ENCODE measurements around the gene IWS1. TPM values are rescaled to one million over a fixed set of nuclear protein-coding genes. Genes with fewer than 3 reads are reported as not detected.

IWS1 gene
- total RNA-seq, 1 experiment from 2014 or later, result 70.5 TPM

DNA sequence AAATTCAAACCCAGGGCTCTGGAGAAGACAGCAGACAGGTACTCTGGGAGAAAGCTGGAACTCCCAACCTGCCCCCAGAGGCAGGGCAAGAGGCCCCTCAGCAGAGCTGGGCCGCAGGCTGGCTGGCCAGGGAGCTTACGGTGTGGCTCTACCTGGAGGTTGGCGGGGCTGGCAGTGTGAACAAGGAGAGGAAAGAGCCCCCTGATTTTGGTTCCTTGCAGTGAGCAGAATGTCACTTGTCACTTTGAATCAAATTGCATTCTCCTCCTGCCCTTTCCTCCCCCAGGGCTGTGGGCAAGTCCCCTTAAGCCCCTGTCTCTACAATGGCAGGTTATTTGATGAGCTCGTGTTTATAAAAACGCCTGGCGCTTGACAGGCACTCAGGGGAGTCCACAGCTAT is 41.8 kb upstream of the IWS1 start (continued):
- TF ChIP-seq, protein P1, sequence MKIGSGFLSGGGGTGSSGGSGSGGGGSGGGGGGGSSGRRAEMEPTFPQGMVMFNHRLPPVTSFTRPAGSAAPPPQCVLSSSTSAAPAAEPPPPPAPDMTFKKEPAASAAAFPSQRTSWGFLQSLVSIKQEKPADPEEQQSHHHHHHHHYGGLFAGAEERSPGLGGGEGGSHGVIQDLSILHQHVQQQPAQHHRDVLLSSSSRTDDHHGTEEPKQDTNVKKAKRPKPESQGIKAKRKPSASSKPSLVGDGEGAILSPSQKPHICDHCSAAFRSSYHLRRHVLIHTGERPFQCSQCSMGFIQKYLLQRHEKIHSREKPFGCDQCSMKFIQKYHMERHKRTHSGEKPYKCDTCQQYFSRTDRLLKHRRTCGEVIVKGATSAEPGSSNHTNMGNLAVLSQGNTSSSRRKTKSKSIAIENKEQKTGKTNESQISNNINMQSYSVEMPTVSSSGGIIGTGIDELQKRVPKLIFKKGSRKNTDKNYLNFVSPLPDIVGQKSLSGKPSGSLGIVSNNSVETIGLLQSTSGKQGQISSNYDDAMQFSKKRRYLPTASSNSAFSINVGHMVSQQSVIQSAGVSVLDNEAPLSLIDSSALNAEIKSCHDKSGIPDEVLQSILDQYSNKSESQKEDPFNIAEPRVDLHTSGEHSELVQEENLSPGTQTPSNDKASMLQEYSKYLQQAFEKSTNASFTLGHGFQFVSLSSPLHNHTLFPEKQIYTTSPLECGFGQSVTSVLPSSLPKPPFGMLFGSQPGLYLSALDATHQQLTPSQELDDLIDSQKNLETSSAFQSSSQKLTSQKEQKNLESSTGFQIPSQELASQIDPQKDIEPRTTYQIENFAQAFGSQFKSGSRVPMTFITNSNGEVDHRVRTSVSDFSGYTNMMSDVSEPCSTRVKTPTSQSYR (CRISPR knock-in tag; IDR thresholded peaks at IDR 0.05), result no peak

DNA sequence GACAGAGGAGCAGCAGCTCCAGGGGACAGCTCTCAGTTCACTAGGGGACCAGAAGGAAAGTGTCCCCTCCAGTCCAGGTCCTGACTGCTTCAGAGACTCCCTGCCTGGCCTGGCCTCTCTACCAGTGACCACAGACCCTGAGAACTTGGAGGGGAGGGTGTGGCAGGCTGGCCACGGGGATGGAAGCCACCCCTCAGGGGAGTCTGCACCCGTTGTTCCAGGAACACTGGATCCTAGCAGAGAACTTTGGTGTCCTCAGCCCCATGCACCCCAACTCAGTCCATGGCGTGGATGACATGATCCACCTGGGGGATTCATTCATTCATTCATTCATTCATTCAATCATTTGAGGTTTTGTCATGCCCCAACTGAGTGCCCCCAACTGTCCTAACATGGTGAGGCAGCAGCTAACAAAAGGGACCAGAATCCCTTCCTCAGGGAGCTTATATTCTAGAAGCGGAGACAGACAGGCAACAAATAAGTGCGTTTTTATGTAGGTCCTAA is 41.1 kb upstream of the IWS1 start:
- TF ChIP-seq, protein P2, sequence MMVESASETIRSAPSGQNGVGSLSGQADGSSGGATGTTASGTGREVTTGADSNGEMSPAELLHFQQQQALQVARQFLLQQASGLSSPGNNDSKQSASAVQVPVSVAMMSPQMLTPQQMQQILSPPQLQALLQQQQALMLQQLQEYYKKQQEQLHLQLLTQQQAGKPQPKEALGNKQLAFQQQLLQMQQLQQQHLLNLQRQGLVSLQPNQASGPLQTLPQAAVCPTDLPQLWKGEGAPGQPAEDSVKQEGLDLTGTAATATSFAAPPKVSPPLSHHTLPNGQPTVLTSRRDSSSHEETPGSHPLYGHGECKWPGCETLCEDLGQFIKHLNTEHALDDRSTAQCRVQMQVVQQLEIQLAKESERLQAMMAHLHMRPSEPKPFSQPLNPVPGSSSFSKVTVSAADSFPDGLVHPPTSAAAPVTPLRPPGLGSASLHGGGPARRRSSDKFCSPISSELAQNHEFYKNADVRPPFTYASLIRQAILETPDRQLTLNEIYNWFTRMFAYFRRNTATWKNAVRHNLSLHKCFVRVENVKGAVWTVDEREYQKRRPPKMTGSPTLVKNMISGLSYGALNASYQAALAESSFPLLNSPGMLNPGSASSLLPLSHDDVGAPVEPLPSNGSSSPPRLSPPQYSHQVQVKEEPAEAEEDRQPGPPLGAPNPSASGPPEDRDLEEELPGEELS (CRISPR knock-in tag; IDR thresholded peaks at IDR 0.05), result no peak
- no peak for TF ChIP-seq GRHL2 (CRISPR knock-in tag; IDR thresholded peaks at IDR 0.05; ENCODE audit: insufficient replicate concordance, severe bottlenecking)
- no peak for TF ChIP-seq RELA (CRISPR knock-in tag; IDR thresholded peaks at IDR 0.05; ENCODE audit: borderline replicate concordance)
- TF ChIP-seq SOX15 (CRISPR knock-in tag; IDR thresholded peaks at IDR 0.05), result no peak
- TF ChIP-seq, protein P3, sequence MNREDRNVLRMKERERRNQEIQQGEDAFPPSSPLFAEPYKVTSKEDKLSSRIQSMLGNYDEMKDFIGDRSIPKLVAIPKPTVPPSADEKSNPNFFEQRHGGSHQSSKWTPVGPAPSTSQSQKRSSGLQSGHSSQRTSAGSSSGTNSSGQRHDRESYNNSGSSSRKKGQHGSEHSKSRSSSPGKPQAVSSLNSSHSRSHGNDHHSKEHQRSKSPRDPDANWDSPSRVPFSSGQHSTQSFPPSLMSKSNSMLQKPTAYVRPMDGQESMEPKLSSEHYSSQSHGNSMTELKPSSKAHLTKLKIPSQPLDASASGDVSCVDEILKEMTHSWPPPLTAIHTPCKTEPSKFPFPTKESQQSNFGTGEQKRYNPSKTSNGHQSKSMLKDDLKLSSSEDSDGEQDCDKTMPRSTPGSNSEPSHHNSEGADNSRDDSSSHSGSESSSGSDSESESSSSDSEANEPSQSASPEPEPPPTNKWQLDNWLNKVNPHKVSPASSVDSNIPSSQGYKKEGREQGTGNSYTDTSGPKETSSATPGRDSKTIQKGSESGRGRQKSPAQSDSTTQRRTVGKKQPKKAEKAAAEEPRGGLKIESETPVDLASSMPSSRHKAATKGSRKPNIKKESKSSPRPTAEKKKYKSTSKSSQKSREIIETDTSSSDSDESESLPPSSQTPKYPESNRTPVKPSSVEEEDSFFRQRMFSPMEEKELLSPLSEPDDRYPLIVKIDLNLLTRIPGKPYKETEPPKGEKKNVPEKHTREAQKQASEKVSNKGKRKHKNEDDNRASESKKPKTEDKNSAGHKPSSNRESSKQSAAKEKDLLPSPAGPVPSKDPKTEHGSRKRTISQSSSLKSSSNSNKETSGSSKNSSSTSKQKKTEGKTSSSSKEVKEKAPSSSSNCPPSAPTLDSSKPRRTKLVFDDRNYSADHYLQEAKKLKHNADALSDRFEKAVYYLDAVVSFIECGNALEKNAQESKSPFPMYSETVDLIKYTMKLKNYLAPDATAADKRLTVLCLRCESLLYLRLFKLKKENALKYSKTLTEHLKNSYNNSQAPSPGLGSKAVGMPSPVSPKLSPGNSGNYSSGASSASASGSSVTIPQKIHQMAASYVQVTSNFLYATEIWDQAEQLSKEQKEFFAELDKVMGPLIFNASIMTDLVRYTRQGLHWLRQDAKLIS (CRISPR knock-in tag; IDR thresholded peaks at IDR 0.05; ENCODE audit: borderline replicate concordance), result no peak
- TF ChIP-seq JAZF1 (CRISPR knock-in tag; IDR thresholded peaks at IDR 0.05), result no peak
- no peak for TF ChIP-seq FOXK1 (CRISPR knock-in tag; IDR thresholded peaks at IDR 0.05)
- no peak for TF ChIP-seq KAT7 (CRISPR knock-in tag; IDR thresholded peaks at IDR 0.05; ENCODE audit: borderline replicate concordance)
- TF ChIP-seq ZNF423 (CRISPR knock-in tag; IDR thresholded peaks at IDR 0.05), result no peak
- no peak for TF ChIP-seq HMGA2 (CRISPR knock-in tag; IDR thresholded peaks at IDR 0.05)
- TF ChIP-seq, protein P4, sequence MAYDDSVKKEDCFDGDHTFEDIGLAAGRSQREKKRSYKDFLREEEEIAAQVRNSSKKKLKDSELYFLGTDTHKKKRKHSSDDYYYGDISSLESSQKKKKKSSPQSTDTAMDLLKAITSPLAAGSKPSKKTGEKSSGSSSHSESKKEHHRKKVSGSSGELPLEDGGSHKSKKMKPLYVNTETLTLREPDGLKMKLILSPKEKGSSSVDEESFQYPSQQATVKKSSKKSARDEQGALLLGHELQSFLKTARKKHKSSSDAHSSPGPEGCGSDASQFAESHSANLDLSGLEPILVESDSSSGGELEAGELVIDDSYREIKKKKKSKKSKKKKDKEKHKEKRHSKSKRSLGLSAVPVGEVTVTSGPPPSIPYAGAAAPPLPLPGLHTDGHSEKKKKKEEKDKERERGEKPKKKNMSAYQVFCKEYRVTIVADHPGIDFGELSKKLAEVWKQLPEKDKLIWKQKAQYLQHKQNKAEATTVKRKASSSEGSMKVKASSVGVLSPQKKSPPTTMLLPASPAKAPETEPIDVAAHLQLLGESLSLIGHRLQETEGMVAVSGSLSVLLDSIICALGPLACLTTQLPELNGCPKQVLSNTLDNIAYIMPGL (CRISPR knock-in tag; IDR thresholded peaks at IDR 0.05), result no peak
- Mint-ChIP-seq H3K36me3 (no peaks in the 10 kb centered on the region), H3K9me3 (0 out of 2 replicates have a peak, but pooled peaks cover 4% of the 10 kb centered on the region), H3K4me1 (peaks cover 6% of the 10 kb centered on the region), H3K27ac (no peak overlapping the region), H3K27me3 (ENCODE audit: low read depth) (no peaks in the 10 kb centered on the region), H3K4me3 (no peak overlapping the region)
- CTCF ChIA-PET, result interaction anchor here (1.0 to 3.0 kb wide), 8 partner anchors 10 to 370 kb away, joined by 3 to 25 read pairs (median 4); no protein-coding TSS in a partner anchor
- ATAC-seq, result no peak
- POLR2A ChIA-PET, result no interaction called here
- DNase-seq (ENCODE audit: low spot score), result no peak

DNA sequence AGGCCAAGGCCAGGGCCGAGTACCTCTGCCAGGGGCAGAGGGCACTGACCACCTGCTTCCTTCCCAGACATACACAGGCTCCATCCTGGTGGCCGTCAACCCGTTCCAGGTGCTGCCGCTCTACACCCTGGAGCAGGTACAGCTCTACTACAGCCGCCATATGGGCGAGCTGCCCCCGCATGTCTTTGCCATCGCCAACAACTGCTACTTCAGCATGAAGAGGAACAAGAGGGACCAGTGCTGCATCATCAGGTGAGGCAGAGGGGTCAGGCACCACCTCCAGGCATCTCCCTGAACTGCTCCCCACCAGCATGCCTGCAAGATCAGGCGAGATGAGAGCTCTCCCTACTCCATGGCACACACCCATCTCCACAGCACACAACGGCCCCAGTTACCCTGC is 40.3 kb upstream of the IWS1 start:
- Mint-ChIP-seq H3K4me3 (no peak overlapping the region), H3K4me1 (peaks cover 6% of the 10 kb centered on the region), H3K27ac (no peak overlapping the region), H3K36me3 (no peaks in the 10 kb centered on the region), H3K27me3 (ENCODE audit: low read depth) (no peaks in the 10 kb centered on the region), H3K9me3 (0 out of 2 replicates have a peak, but pooled peaks cover 4% of the 10 kb centered on the region)
- POLR2A ChIA-PET, result no interaction called here
- DNase-seq (ENCODE audit: low spot score) (no peak), ATAC-seq (peak; percentile 65)
- CTCF ChIA-PET, result interaction anchor here (0.9 to 3.0 kb wide), 7 partner anchors 10 to 370 kb away, joined by 3 to 25 read pairs (median 4); no protein-coding TSS in a partner anchor
- TF ChIP-seq, protein P5, sequence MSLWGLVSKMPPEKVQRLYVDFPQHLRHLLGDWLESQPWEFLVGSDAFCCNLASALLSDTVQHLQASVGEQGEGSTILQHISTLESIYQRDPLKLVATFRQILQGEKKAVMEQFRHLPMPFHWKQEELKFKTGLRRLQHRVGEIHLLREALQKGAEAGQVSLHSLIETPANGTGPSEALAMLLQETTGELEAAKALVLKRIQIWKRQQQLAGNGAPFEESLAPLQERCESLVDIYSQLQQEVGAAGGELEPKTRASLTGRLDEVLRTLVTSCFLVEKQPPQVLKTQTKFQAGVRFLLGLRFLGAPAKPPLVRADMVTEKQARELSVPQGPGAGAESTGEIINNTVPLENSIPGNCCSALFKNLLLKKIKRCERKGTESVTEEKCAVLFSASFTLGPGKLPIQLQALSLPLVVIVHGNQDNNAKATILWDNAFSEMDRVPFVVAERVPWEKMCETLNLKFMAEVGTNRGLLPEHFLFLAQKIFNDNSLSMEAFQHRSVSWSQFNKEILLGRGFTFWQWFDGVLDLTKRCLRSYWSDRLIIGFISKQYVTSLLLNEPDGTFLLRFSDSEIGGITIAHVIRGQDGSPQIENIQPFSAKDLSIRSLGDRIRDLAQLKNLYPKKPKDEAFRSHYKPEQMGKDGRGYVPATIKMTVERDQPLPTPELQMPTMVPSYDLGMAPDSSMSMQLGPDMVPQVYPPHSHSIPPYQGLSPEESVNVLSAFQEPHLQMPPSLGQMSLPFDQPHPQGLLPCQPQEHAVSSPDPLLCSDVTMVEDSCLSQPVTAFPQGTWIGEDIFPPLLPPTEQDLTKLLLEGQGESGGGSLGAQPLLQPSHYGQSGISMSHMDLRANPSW (CRISPR knock-in tag; conservative IDR thresholded peaks at IDR 0.05; ENCODE audit: low read depth), result no peak
- TF ChIP-seq, protein P4 (CRISPR knock-in tag; IDR thresholded peaks at IDR 0.05), result no peak
- TF ChIP-seq, protein P6, sequence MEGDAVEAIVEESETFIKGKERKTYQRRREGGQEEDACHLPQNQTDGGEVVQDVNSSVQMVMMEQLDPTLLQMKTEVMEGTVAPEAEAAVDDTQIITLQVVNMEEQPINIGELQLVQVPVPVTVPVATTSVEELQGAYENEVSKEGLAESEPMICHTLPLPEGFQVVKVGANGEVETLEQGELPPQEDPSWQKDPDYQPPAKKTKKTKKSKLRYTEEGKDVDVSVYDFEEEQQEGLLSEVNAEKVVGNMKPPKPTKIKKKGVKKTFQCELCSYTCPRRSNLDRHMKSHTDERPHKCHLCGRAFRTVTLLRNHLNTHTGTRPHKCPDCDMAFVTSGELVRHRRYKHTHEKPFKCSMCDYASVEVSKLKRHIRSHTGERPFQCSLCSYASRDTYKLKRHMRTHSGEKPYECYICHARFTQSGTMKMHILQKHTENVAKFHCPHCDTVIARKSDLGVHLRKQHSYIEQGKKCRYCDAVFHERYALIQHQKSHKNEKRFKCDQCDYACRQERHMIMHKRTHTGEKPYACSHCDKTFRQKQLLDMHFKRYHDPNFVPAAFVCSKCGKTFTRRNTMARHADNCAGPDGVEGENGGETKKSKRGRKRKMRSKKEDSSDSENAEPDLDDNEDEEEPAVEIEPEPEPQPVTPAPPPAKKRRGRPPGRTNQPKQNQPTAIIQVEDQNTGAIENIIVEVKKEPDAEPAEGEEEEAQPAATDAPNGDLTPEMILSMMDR (IDR thresholded peaks at IDR 0.05), result no peak
- no peak for TF ChIP-seq EMX1 (CRISPR knock-in tag; IDR thresholded peaks at IDR 0.05)
